Colonic mucosa (tissue), 4 donors: Measurements from ENCODE around the gene CCNDBP1. TPM values are rescaled to one million over a fixed set of nuclear protein-coding genes. Genes with fewer than 3 reads are reported as not detected.

Experiments
- DNase-seq: peaks from one replicate; pipeline ENCODE4 v3.0.0-alpha.2; 2020
- H3K27ac ChIP-seq: fragments of 200-600 bp; one replicate; pipeline ENCODE4 v1.8.0; 2021
- H3K27me3 ChIP-seq: fragments of 200-600 bp; one replicate; pipeline ENCODE4 v1.8.0; 2021
- H3K36me3 ChIP-seq: fragments of 200-600 bp; one replicate; pipeline ENCODE4 v1.8.0; 2021
- H3K4me1 ChIP-seq: fragments of 200-600 bp; one replicate; pipeline ENCODE4 v1.8.0; 2021; ENCODE audit warnings: mild to moderate bottlenecking
- H3K4me3 ChIP-seq: fragments of 200-600 bp; one replicate; pipeline ENCODE4 v1.8.0; 2021
- H3K9ac ChIP-seq, 2 donors: one replicate each; pipeline ENCODE4 v1.7.0; 2013; ENCODE audit warnings: control low read depth in 2 of 2, low read depth in 2 of 2, low read length in 2 of 2
- H3K9me3 ChIP-seq: fragments of 200-600 bp; one replicate; pipeline ENCODE4 v1.8.0; 2021
- intact Hi-C: fragments of 100-400 bp; cut with DNase I; formaldehyde crosslinking; loops from one replicate; pipeline ENCODE4 v1.14.1; 2022
- total RNA-seq, 2 donors: library from RNA; stranded (reverse); fragmentation: NEBNext Ultra II Directional in 1 of 2; extraction: Animal tissue kit (Norgen Biotek cat#: 25700) in 1 of 2; gene quantifications; one replicate each; pipeline ENCODE4 v1.2.1, GENCODE V29; 2021
- TF ChIP-seq, protein P1 (sequence below): fragments of 200-600 bp; IDR thresholded peaks from one replicate; pipeline ENCODE4 v1.8.0; 2022; ENCODE audit warnings: antibody characterized with exemption, mild to moderate bottlenecking
- donor health status: healthy.
- donor health status: DM: no; HTN: no; CAD: no.
- donor health status: DM: no; HTN: no; CAD: no.

The CCNDBP1 gene
- total RNA-seq, 2 donors from 2014 or later: 48.2 to 64.5 TPM

- H3K27me3 ChIP-seq: no peaks in the 10 kb centered on the region
- no peak overlapping the region for H3K4me3 ChIP-seq
- H3K9ac ChIP-seq: no peak overlapping the region
- H3K4me1 ChIP-seq: no peaks in the 10 kb centered on the region
- intact Hi-C loops: no loop called here
- H3K27ac ChIP-seq: no peak overlapping the region
- no peaks in the 10 kb centered on the region for H3K36me3 ChIP-seq
- H3K9me3 ChIP-seq: no peaks in the 10 kb centered on the region
- peak; percentile 29 for DNase-seq
- TF ChIP-seq, protein P1, sequence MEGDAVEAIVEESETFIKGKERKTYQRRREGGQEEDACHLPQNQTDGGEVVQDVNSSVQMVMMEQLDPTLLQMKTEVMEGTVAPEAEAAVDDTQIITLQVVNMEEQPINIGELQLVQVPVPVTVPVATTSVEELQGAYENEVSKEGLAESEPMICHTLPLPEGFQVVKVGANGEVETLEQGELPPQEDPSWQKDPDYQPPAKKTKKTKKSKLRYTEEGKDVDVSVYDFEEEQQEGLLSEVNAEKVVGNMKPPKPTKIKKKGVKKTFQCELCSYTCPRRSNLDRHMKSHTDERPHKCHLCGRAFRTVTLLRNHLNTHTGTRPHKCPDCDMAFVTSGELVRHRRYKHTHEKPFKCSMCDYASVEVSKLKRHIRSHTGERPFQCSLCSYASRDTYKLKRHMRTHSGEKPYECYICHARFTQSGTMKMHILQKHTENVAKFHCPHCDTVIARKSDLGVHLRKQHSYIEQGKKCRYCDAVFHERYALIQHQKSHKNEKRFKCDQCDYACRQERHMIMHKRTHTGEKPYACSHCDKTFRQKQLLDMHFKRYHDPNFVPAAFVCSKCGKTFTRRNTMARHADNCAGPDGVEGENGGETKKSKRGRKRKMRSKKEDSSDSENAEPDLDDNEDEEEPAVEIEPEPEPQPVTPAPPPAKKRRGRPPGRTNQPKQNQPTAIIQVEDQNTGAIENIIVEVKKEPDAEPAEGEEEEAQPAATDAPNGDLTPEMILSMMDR: peak; percentile 43
Observed at GRCh38 chr15:43204016-43204901, 19.1 kb downstream of the CCNDBP1 start.

- Histone ChIP-seq H3K4me3 (no peak overlapping the region), H3K4me1 (no peaks in the 10 kb centered on the region), H3K27me3 (no peaks in the 10 kb centered on the region), H3K36me3 (no peaks in the 10 kb centered on the region), H3K9me3 (no peaks in the 10 kb centered on the region), H3K9ac (no peak overlapping the region), H3K27ac (no peak overlapping the region)
- DNase-seq: no peak
- intact Hi-C loops: no loop called here
- TF ChIP-seq, protein P1: no peak
Observed at GRCh38 chr15:43206054-43206453, 20.9 kb downstream of the CCNDBP1 start.

GRCh38 chr15:43207024-43207423, 21.8 kb downstream of the CCNDBP1 start:
- Histone ChIP-seq H3K27me3 (no peaks in the 10 kb centered on the region), H3K27ac (no peak overlapping the region), H3K9ac (no peak overlapping the region), H3K36me3 (no peaks in the 10 kb centered on the region), H3K9me3 (no peaks in the 10 kb centered on the region), H3K4me3 (no peak overlapping the region), H3K4me1 (no peaks in the 10 kb centered on the region)
- intact Hi-C loops: no loop called here
- DNase-seq: no peak
- TF ChIP-seq, protein P1: no peak

GRCh38 chr15:43208052-43209002, 23.1 kb downstream of the CCNDBP1 start:
- TF ChIP-seq, protein P1: no peak
- DNase-seq: no peak
- H3K9ac ChIP-seq: no peak overlapping the region
- H3K27me3 ChIP-seq: no peaks in the 10 kb centered on the region
- H3K4me3 ChIP-seq: no peak overlapping the region
- intact Hi-C loops: no loop called here
- no peaks in the 10 kb centered on the region for H3K4me1 ChIP-seq
- no peaks in the 10 kb centered on the region for H3K9me3 ChIP-seq
- no peak overlapping the region for H3K27ac ChIP-seq
- no peaks in the 10 kb centered on the region for H3K36me3 ChIP-seq

DNA sequence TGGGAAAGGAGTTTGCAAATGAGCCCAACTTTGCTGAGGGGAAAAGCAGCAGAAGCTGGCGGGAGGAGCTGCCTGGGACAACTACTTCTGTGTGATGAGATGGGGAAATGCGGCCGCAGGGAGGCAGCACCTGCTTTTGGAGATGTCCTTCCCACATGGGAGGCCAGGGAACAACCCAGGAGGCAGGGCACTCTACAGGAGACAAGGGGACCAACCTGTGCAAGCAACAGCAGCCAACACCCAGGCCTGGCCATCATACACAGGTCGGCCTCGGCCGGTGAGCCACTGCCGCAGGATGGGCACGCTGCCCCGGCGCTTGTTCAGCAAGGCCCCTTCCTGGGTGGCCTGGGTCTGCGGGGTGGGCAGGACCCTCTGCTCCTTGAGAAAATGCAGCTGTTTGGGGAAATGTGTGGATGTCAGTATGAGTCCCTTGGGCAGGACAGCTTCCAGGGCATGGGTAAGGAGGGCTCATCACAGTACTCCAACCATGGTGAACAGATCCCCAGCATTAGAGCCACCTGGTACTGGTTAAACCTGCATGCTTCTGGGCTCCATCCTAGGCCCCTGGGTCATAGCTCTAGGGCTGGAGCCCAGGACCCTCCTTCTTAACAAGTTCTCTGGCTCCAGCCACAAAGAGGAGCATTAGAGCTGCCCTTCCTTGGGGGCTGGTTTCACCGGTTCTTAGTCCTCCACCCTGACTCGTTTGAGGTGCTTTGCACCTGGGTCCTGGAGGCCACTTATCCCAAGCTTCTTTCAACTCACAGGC, 24.0 kb downstream of the CCNDBP1 start:
- Histone ChIP-seq H3K27ac (no peak overlapping the region), H3K36me3 (no peaks in the 10 kb centered on the region), H3K9me3 (no peaks in the 10 kb centered on the region), H3K4me3 (no peak overlapping the region), H3K27me3 (no peaks in the 10 kb centered on the region), H3K9ac (no peak overlapping the region), H3K4me1 (no peaks in the 10 kb centered on the region)
- intact Hi-C loops: no loop called here
- TF ChIP-seq, protein P1: no peak
- no peak for DNase-seq
